ENCODE data around the gene CCDC70. TPM values are rescaled to one million over a fixed set of nuclear protein-coding genes. Genes with fewer than 3 reads are reported as not detected.
"Not testable (repeated sequence)": the region's sequence is repeated elsewhere in the genome, so short reads cannot be mapped to it uniquely, and the experiment has no call there.

Gene CCDC70
- total RNA-seq, 1 donor from 2014 or later = not detected

GRCh38 chr13:51905787-51906186, 44.0 kb downstream of the CCDC70 start:
- Histone ChIP-seq H3K9me3 (no peaks in the 10 kb centered on the region), H3K27me3 (no peaks in the 10 kb centered on the region), H3K4me3 (no peak overlapping the region), H3K27ac (no peak overlapping the region), H3K36me3 (no peaks in the 10 kb centered on the region), H3K4me1 (no peaks in the 10 kb centered on the region)
- peak; percentile 14 for ATAC-seq
- TF ChIP-seq, protein P1, sequence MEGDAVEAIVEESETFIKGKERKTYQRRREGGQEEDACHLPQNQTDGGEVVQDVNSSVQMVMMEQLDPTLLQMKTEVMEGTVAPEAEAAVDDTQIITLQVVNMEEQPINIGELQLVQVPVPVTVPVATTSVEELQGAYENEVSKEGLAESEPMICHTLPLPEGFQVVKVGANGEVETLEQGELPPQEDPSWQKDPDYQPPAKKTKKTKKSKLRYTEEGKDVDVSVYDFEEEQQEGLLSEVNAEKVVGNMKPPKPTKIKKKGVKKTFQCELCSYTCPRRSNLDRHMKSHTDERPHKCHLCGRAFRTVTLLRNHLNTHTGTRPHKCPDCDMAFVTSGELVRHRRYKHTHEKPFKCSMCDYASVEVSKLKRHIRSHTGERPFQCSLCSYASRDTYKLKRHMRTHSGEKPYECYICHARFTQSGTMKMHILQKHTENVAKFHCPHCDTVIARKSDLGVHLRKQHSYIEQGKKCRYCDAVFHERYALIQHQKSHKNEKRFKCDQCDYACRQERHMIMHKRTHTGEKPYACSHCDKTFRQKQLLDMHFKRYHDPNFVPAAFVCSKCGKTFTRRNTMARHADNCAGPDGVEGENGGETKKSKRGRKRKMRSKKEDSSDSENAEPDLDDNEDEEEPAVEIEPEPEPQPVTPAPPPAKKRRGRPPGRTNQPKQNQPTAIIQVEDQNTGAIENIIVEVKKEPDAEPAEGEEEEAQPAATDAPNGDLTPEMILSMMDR (IDR thresholded peaks at IDR 0.05) = no peak
- DNase-seq = no peak
- intact Hi-C loops (cut with DNase I) = no loop called here

GRCh38 chr13:51906581-51906980, 44.8 kb downstream of the CCDC70 start:
- H3K4me3 ChIP-seq = no peak overlapping the region
- no peaks in the 10 kb centered on the region for H3K27me3 ChIP-seq
- ATAC-seq = peak; percentile 31
- TF ChIP-seq, protein P1 (IDR thresholded peaks at IDR 0.05) = no peak
- no peak for DNase-seq
- H3K9me3 ChIP-seq = no peaks in the 10 kb centered on the region
- no peaks in the 10 kb centered on the region for H3K36me3 ChIP-seq
- no peak overlapping the region for H3K27ac ChIP-seq
- intact Hi-C loops (cut with DNase I) = no loop called here
- H3K4me1 ChIP-seq = no peaks in the 10 kb centered on the region

- Histone ChIP-seq H3K27ac (no peak overlapping the region), H3K27me3 (no peaks in the 10 kb centered on the region), H3K4me3 (no peak overlapping the region), H3K36me3 (no peaks in the 10 kb centered on the region), H3K4me1 (no peaks in the 10 kb centered on the region), H3K9me3 (no peaks in the 10 kb centered on the region)
- intact Hi-C loops (cut with DNase I) = no loop called here
- ATAC-seq (peak; percentile 22), DNase-seq (no peak)
- TF ChIP-seq, protein P1 (IDR thresholded peaks at IDR 0.05) = no peak
These were observed 45.4 kb downstream of the CCDC70 start for GRCh38 chr13:51907040-51907732.

DNA sequence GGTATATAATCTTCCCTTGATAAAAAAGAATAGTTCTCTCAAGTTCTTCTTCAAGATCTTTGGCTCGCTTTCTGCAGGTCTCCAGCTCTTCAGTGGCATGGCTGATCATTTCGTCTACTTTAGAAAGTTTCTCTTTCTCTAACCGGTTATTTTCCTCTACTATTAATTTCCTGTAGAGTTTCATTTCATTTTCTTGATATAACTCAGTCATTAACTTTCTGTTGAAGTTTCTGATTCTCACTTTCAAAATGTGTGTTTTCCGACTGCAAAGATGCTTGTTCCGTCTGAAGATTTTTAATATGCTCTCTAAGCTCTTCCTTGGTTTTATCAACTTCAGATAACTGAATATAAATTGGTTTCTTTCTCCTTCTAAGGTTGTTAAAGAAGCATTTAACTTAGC, 47.5 kb downstream of the CCDC70 start:
- H3K27me3 ChIP-seq; H3K4me3 ChIP-seq; DNase-seq; intact Hi-C loops (cut with DNase I); ATAC-seq; H3K9me3 ChIP-seq; H3K4me1 ChIP-seq; H3K36me3 ChIP-seq; H3K27ac ChIP-seq: not testable (repeated sequence)

- H3K4me3 ChIP-seq = no peak overlapping the region
- TF ChIP-seq, protein P1 (IDR thresholded peaks at IDR 0.05) = no peak
- H3K36me3 ChIP-seq = no peaks in the 10 kb centered on the region
- DNase-seq = no peak
- H3K9me3 ChIP-seq = no peaks in the 10 kb centered on the region
- H3K27me3 ChIP-seq = no peaks in the 10 kb centered on the region
- H3K4me1 ChIP-seq = no peaks in the 10 kb centered on the region
- intact Hi-C loops (cut with DNase I) = no loop called here
- no peak overlapping the region for H3K27ac ChIP-seq
- peak; percentile 17 for ATAC-seq
These were observed 48.7 kb downstream of the CCDC70 start for GRCh38 chr13:51910508-51910907.

DNA sequence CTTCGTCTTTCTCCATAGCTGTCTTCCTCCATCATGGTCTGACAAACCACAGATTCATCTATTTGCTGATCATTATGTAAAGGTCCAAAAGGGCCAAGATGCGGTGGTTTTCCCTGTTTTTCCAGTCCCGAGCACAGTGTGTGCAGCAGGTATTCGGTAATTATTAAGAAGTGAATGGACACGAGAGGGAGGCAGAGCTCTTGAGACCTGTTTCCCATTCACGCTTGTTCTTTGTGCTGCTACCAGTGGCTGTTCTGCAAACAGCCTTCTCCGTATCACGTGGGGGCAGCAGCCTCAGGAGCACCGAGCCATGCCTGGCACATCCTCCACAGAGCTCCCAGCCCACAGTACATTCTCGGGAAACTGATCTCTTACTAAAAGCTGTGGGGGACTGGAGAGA, 50.3 kb downstream of the CCDC70 start:
- intact Hi-C loops (cut with DNase I) = no loop called here
- Histone ChIP-seq H3K4me1 (no peaks in the 10 kb centered on the region), H3K27ac (no peak overlapping the region), H3K27me3 (no peaks in the 10 kb centered on the region), H3K9me3 (no peaks in the 10 kb centered on the region), H3K4me3 (no peak overlapping the region), H3K36me3 (no peaks in the 10 kb centered on the region)
- ATAC-seq (peak; percentile 77), DNase-seq (no peak)
- TF ChIP-seq, protein P1 (IDR thresholded peaks at IDR 0.05) = no peak

Data from upper lobe of right lung (tissue), 1 donor.